HCT116 (cell line): ENCODE data around the gene ATP6V0A1.

Experiments
- CTCF ChIP-seq, 3 experiments: fragments of 200-600 bp in 1 of 3; sonication (generic) in 1 of 3; IDR thresholded peaks in 2 of 3; conservative IDR thresholded peaks in 1 of 3; 2 replicates each; pipeline ENCODE4 v1.5.1; 2012 to 2017; ENCODE audit warnings: low read depth in 2 of 3, low read length in 2 of 3, antibody characterized with exemption in 1 of 3, borderline replicate concordance in 1 of 3, control low read depth in 1 of 3, mild to moderate bottlenecking in 1 of 3, mixed read lengths in 1 of 3, mixed run types in 1 of 3, moderate library complexity in 1 of 3; ENCODE audit not compliant: insufficient read depth in 1 of 3
- POLR2A ChIP-seq: IDR thresholded peaks from 2 replicates; pipeline ENCODE4 v1.7.0; 2011; ENCODE audit warnings: borderline replicate concordance; ENCODE audit not compliant: insufficient read depth, insufficient read length; ENCODE audit errors: extremely low read depth

GRCh38 chr17:42571435-42572225 is 113.0 kb downstream of the ATP6V0A1 start:
- TF ChIP-seq CTCF (IDR thresholded peaks at IDR 0.05 in 2 of 3, conservative IDR thresholded peaks at IDR 0.05 in 1 of 3; ENCODE audit: borderline replicate concordance in 1 of 3, insufficient read depth in 1 of 3, low read depth in 2 of 3, low read length in 2 of 3) (no peak), POLR2A (no peak)
